Esophagus squamous epithelium (tissue), 4 donors: ENCODE measurements around the gene ZNF141.

ENCODE experiments used
- POLR2A ChIP-seq, 4 donors: fragments of 450-650 bp; IDR thresholded peaks; one replicate each; pipeline ENCODE4 v1.6.1; 2017; ENCODE audit warnings: antibody characterized with exemption in 4 of 4, mild to moderate bottlenecking in 4 of 4, moderate library complexity in 3 of 4
- TF ChIP-seq, protein P1 (sequence below), 6 experiments: fragments of 450-650 bp in 4 of 6; fragments of 200-600 bp in 2 of 6; sonication (generic) in 2 of 6; IDR thresholded peaks; one replicate each; pipeline ENCODE4 v1.5.1; 2016 to 2019; ENCODE audit warnings: antibody characterized with exemption in 6 of 6, mild to moderate bottlenecking in 4 of 6, moderate library complexity in 4 of 6

DNA sequence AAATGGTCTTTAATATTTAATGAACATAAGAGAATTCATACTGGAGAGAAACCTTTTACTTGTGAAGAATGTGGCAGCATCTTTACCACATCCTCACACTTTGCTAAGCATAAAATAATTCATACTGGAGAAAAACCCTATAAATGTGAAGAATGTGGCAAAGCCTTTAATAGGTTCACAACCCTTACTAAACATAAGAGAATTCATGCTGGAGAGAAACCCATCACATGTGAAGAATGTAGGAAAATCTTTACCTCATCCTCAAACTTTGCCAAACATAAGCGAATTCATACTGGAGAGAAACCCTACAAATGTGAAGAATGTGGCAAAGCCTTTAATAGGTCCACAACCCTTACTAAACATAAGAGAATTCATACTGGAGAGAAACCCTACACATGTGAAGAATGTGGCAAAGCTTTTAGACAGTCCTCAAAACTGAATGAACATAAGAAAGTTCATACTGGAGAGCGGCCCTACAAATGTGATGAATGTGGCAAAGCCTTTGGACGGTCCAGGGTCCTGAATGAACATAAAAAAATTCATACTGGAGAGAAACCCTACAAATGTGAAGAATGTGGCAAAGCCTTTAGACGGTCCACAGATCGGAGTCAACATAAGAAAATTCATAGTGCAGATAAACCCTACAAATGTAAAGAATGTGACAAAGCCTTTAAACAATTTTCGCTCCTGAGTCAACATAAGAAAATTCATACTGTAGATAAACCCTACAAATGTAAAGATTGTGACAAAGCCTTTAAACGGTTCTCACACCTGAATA is 35.6 kb downstream of the ZNF141 start:
- TF ChIP-seq, protein P1, sequence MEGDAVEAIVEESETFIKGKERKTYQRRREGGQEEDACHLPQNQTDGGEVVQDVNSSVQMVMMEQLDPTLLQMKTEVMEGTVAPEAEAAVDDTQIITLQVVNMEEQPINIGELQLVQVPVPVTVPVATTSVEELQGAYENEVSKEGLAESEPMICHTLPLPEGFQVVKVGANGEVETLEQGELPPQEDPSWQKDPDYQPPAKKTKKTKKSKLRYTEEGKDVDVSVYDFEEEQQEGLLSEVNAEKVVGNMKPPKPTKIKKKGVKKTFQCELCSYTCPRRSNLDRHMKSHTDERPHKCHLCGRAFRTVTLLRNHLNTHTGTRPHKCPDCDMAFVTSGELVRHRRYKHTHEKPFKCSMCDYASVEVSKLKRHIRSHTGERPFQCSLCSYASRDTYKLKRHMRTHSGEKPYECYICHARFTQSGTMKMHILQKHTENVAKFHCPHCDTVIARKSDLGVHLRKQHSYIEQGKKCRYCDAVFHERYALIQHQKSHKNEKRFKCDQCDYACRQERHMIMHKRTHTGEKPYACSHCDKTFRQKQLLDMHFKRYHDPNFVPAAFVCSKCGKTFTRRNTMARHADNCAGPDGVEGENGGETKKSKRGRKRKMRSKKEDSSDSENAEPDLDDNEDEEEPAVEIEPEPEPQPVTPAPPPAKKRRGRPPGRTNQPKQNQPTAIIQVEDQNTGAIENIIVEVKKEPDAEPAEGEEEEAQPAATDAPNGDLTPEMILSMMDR (IDR thresholded peaks at IDR 0.05) = no peak
- no peak for TF ChIP-seq POLR2A (IDR thresholded peaks at IDR 0.05)
